DND-41 (cell line): ENCODE measurements around the gene GRIK3.

Source experiments
- CTCF ChIP-seq: IDR thresholded peaks from 2 replicates; pipeline ENCODE4 v1.5.1; 2012; ENCODE audit warnings: borderline replicate concordance, low read length, moderate library complexity, mild to moderate bottlenecking; ENCODE audit not compliant: poor library complexity, severe bottlenecking; ENCODE audit errors: extremely low read depth
- EZH2 ChIP-seq: IDR thresholded peaks from 3 replicates; pipeline ENCODE4 v1.6.1; 2012; ENCODE audit warnings: borderline replicate concordance, low read depth, mild to moderate bottlenecking, moderate library complexity, low read length, inconsistent platforms; ENCODE audit not compliant: severe bottlenecking

GRCh38 chr1:37036667-37037053 is 2.3 kb upstream of the GRIK3 start:
- TF ChIP-seq CTCF (no peak), EZH2 (no peak)
